Body of pancreas (tissue), 4 donors: ENCODE data around the gene DTL.

Experiments
- POLR2A ChIP-seq, 3 donors: fragments of 450-650 bp; IDR thresholded peaks; one replicate each; pipeline ENCODE4 v1.6.1; 2016; ENCODE audit warnings: antibody characterized with exemption in 3 of 3, mild to moderate bottlenecking in 2 of 3
- TF ChIP-seq, protein P1 (sequence below), 7 experiments: fragments of 450-650 bp in 4 of 7; fragments of 200-600 bp in 3 of 7; sonication (generic) in 3 of 7; IDR thresholded peaks; one replicate each; pipeline ENCODE4 v1.5.1; 2016 to 2019; ENCODE audit warnings: antibody characterized with exemption in 7 of 7

DNA sequence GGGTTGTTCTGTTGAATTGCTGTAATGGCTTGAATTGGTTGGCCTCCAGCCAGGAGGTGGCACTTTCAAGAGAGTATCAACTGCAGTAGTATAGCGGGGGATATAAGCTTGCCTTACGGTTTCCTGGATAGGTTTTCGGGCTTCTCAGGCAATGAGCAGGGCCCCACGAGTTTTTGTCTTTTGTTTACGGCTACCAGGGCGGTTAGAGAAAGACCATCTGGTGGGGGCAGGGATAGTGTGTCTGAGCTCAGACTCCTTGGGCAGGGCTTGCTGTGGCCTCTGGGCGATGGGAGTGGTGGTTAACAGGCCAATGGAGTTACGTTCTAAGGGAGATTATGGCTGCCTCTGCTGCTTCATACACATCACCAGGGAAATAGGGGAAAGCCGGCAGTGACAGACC, 62.8 kb downstream of the DTL start:
- TF ChIP-seq, protein P1, sequence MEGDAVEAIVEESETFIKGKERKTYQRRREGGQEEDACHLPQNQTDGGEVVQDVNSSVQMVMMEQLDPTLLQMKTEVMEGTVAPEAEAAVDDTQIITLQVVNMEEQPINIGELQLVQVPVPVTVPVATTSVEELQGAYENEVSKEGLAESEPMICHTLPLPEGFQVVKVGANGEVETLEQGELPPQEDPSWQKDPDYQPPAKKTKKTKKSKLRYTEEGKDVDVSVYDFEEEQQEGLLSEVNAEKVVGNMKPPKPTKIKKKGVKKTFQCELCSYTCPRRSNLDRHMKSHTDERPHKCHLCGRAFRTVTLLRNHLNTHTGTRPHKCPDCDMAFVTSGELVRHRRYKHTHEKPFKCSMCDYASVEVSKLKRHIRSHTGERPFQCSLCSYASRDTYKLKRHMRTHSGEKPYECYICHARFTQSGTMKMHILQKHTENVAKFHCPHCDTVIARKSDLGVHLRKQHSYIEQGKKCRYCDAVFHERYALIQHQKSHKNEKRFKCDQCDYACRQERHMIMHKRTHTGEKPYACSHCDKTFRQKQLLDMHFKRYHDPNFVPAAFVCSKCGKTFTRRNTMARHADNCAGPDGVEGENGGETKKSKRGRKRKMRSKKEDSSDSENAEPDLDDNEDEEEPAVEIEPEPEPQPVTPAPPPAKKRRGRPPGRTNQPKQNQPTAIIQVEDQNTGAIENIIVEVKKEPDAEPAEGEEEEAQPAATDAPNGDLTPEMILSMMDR (IDR thresholded peaks at IDR 0.05): no peak
- TF ChIP-seq POLR2A (IDR thresholded peaks at IDR 0.05): no peak
